Glomerular visceral epithelial cell (primary cell): Measurements from ENCODE around the gene EXD2.
"Not testable (repeated sequence)": the region's sequence is repeated elsewhere in the genome, so short reads cannot be mapped to it uniquely, and the experiment has no call there.

Experiments
- DNase-seq: peaks from one replicate; pipeline ENCODE4 v3.0.0-alpha.2; 2016; ENCODE audit errors: extremely low spot score

Gene EXD2

GRCh38 chr14:69199786-69200185 lies 8.5 kb downstream of the EXD2 start:
- DNase-seq = no peak

GRCh38 chr14:69204753-69205152 lies 13.5 kb downstream of the EXD2 start:
- no peak for DNase-seq

- DNase-seq = no peak
These were observed 16.2 kb downstream of the EXD2 start for GRCh38 chr14:69207435-69208041.

GRCh38 chr14:69208666-69209065 lies 17.4 kb downstream of the EXD2 start:
- DNase-seq = no peak

GRCh38 chr14:69214393-69214792 lies 23.1 kb downstream of the EXD2 start:
- DNase-seq = no peak

- DNase-seq = not testable (repeated sequence)
These were observed 26.4 kb downstream of the EXD2 start for GRCh38 chr14:69217663-69218062.

GRCh38 chr14:69224946-69225345 lies 33.6 kb downstream of the EXD2 start:
- DNase-seq = no peak

- DNase-seq = no peak
These were observed 34.9 kb downstream of the EXD2 start for GRCh38 chr14:69226178-69226577.

GRCh38 chr14:69226736-69227135 lies 35.4 kb downstream of the EXD2 start:
- DNase-seq = no peak

GRCh38 chr14:69231486-69231885 lies 40.2 kb downstream of the EXD2 start:
- DNase-seq = no peak

GRCh38 chr14:69232388-69232787 lies 41.1 kb downstream of the EXD2 start:
- no peak for DNase-seq

GRCh38 chr14:69234106-69234505 lies 42.8 kb downstream of the EXD2 start:
- DNase-seq = no peak

GRCh38 chr14:69235708-69236107 lies 44.4 kb downstream of the EXD2 start:
- DNase-seq = no peak

GRCh38 chr14:69237142-69237541 lies 45.8 kb downstream of the EXD2 start:
- DNase-seq = no peak

GRCh38 chr14:69237584-69237983 lies 46.3 kb downstream of the EXD2 start:
- no peak for DNase-seq

- no peak for DNase-seq
These were observed 47.6 kb downstream of the EXD2 start for GRCh38 chr14:69238883-69239282.

- no peak for DNase-seq
These were observed 49.4 kb downstream of the EXD2 start for GRCh38 chr14:69240527-69241173.

- DNase-seq = no peak
These were observed 50.3 kb downstream of the EXD2 start for GRCh38 chr14:69241577-69241976.

GRCh38 chr14:69242311-69243224 lies 51.3 kb downstream of the EXD2 start:
- peak; percentile 66 for DNase-seq

- DNase-seq = no peak
These were observed 53.6 kb downstream of the EXD2 start for GRCh38 chr14:69244946-69245345.

GRCh38 chr14:69246331-69246730 lies 55.0 kb downstream of the EXD2 start:
- no peak for DNase-seq

- no peak for DNase-seq
These were observed 56.6 kb downstream of the EXD2 start for GRCh38 chr14:69247676-69248440.
